ENCODE measurements around the gene CCL27.

The CCL27 gene

DNA sequence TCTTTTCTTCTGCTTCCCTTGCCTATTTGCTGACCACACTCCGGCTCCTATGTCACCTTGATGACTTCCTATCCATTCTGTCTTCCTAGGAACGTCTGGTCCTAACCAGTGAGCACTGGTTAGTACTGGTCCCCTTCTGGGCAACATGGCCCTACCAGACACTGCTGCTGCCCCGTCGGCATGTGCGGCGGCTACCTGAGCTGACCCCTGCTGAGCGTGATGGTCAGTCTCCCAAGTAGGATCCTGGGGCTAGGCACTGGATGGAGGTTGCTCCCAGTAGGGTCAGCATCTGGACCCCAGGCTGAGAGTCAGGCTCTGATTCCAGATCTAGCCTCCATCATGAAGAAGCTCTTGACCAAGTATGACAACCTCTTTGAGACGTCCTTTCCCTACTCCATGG, 13.8 kb downstream of the CCL27 start:
- no peaks in the 10 kb centered on the region for H3F3A ChIP-seq (ENCODE audit: low read depth)
- peak overlapping the region; percentile 85 for H3K4me3 ChIP-seq (ENCODE audit: low read length, poor library complexity, severe bottlenecking)
- H3K9me3 ChIP-seq (ENCODE audit: insufficient read depth, low read depth, low read length) = no peaks in the 10 kb centered on the region
- H3K9me2 ChIP-seq (replicated peaks; ENCODE audit: low read depth, low read length) = no peaks in the 10 kb centered on the region
- H3K9ac ChIP-seq (ENCODE audit: low read depth, low read length, poor library complexity, severe bottlenecking) = peak overlapping the region; percentile 81
- peaks cover 24% of the 10 kb centered on the region for H3K79me2 ChIP-seq (ENCODE audit: insufficient read depth, low read length)
- no peak overlapping the region for H2AFZ ChIP-seq (ENCODE audit: low read length)
- peaks cover 16% of the 10 kb centered on the region for H4K20me1 ChIP-seq (ENCODE audit: insufficient read depth, low read length, poor library complexity, severe bottlenecking)
- H3K27me3 ChIP-seq (ENCODE audit: insufficient read depth, low read length, poor library complexity, severe bottlenecking) = no peaks in the 10 kb centered on the region
- peak overlapping the region; percentile 85 for H3K4me2 ChIP-seq (ENCODE audit: low read depth, low read length, poor library complexity, severe bottlenecking)
- TF ChIP-seq, protein P1, sequence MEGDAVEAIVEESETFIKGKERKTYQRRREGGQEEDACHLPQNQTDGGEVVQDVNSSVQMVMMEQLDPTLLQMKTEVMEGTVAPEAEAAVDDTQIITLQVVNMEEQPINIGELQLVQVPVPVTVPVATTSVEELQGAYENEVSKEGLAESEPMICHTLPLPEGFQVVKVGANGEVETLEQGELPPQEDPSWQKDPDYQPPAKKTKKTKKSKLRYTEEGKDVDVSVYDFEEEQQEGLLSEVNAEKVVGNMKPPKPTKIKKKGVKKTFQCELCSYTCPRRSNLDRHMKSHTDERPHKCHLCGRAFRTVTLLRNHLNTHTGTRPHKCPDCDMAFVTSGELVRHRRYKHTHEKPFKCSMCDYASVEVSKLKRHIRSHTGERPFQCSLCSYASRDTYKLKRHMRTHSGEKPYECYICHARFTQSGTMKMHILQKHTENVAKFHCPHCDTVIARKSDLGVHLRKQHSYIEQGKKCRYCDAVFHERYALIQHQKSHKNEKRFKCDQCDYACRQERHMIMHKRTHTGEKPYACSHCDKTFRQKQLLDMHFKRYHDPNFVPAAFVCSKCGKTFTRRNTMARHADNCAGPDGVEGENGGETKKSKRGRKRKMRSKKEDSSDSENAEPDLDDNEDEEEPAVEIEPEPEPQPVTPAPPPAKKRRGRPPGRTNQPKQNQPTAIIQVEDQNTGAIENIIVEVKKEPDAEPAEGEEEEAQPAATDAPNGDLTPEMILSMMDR (conservative IDR thresholded peaks at IDR 0.05; ENCODE audit: low read length) = no peak
- no peak for TF ChIP-seq EZH2phosphoT487 (IDR thresholded peaks at IDR 0.05; ENCODE audit: borderline replicate concordance)
- H3K36me3 ChIP-seq (ENCODE audit: insufficient read depth, low read length) = peaks cover 10% of the 10 kb centered on the region; the same call in 1 of the 2 replicates
- H3K4me1 ChIP-seq (ENCODE audit: insufficient read depth, low read length, poor library complexity, severe bottlenecking) = peaks cover 23% of the 10 kb centered on the region

GRCh38 chr9:34647651-34648050, 14.8 kb downstream of the CCL27 start:
- Histone ChIP-seq H3K4me3 (ENCODE audit: low read length, poor library complexity, severe bottlenecking) (peak overlapping the region; percentile 85), H4K20me1 (ENCODE audit: insufficient read depth, low read length, poor library complexity, severe bottlenecking) (peaks cover 16% of the 10 kb centered on the region), H3K4me2 (ENCODE audit: low read depth, low read length, poor library complexity, severe bottlenecking) (peak overlapping the region; percentile 85), H3K36me3 (ENCODE audit: insufficient read depth, low read length) (peaks cover 10% of the 10 kb centered on the region; the same call in 1 of the 2 replicates), H3K27me3 (ENCODE audit: insufficient read depth, low read length, poor library complexity, severe bottlenecking) (no peaks in the 10 kb centered on the region), H3K9ac (ENCODE audit: low read depth, low read length, poor library complexity, severe bottlenecking) (peak overlapping the region; percentile 81), H2AFZ (ENCODE audit: low read length) (no peak overlapping the region), H3K9me2 (replicated peaks; ENCODE audit: low read depth, low read length) (no peaks in the 10 kb centered on the region), H3K4me1 (ENCODE audit: insufficient read depth, low read length, poor library complexity, severe bottlenecking) (peaks cover 23% of the 10 kb centered on the region), H3K9me3 (ENCODE audit: insufficient read depth, low read depth, low read length) (no peaks in the 10 kb centered on the region), H3K79me2 (ENCODE audit: insufficient read depth, low read length) (peaks cover 24% of the 10 kb centered on the region), H3F3A (ENCODE audit: low read depth) (no peaks in the 10 kb centered on the region)
- TF ChIP-seq EZH2phosphoT487 (IDR thresholded peaks at IDR 0.05; ENCODE audit: borderline replicate concordance) = no peak
- TF ChIP-seq, protein P1 (conservative IDR thresholded peaks at IDR 0.05; ENCODE audit: low read length) = no peak

DNA sequence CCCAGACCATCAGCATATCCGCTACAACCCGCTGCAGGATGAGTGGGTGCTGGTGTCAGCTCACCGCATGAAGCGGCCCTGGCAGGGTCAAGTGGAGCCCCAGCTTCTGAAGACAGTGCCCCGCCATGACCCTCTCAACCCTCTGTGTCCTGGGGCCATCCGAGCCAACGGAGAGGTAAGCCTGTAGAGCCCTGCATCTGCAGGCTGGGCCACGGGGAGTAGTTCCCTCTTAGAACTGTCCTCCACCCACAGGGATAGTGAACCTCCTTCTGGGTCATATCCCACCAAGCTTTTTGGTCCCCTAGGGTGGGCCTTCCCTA, 15.4 kb downstream of the CCL27 start:
- Histone ChIP-seq H2AFZ (ENCODE audit: low read length) (peak overlapping the region; percentile 94), H3K4me2 (ENCODE audit: low read depth, low read length, poor library complexity, severe bottlenecking) (peak overlapping the region; percentile 85), H3K4me1 (ENCODE audit: insufficient read depth, low read length, poor library complexity, severe bottlenecking) (peaks cover 23% of the 10 kb centered on the region), H3K36me3 (ENCODE audit: insufficient read depth, low read length) (peaks cover 10% of the 10 kb centered on the region; the same call in 1 of the 2 replicates), H3K79me2 (ENCODE audit: insufficient read depth, low read length) (peaks cover 24% of the 10 kb centered on the region), H3K4me3 (ENCODE audit: low read length, poor library complexity, severe bottlenecking) (peak overlapping the region; percentile 85), H3K27me3 (ENCODE audit: insufficient read depth, low read length, poor library complexity, severe bottlenecking) (no peaks in the 10 kb centered on the region), H3F3A (ENCODE audit: low read depth) (no peaks in the 10 kb centered on the region), H3K9me2 (replicated peaks; ENCODE audit: low read depth, low read length) (no peaks in the 10 kb centered on the region), H3K9ac (ENCODE audit: low read depth, low read length, poor library complexity, severe bottlenecking) (peak overlapping the region; percentile 81), H4K20me1 (ENCODE audit: insufficient read depth, low read length, poor library complexity, severe bottlenecking) (peaks cover 16% of the 10 kb centered on the region), H3K9me3 (ENCODE audit: insufficient read depth, low read depth, low read length) (no peaks in the 10 kb centered on the region)
- no peak for TF ChIP-seq EZH2phosphoT487 (IDR thresholded peaks at IDR 0.05; ENCODE audit: borderline replicate concordance)
- TF ChIP-seq, protein P1 (conservative IDR thresholded peaks at IDR 0.05; ENCODE audit: low read length) = no peak; the same call in 1 of the 2 replicates
